RWPE1 (cell line): Measurements from ENCODE around the gene RAB4A.

Source experiments
- CTCF ChIA-PET: fragments of 350-600 bp; sonication (Branson Sonifier 250); formaldehyde crosslinking; extraction: SDS; loops from one replicate; lab custom pipeline; 2021; lab: Yijun Ruan, JAX
- POLR2A ChIA-PET: fragments of 400-600 bp; formaldehyde crosslinking; extraction: SDS; loops from one replicate; lab custom pipeline; 2020; ENCODE audit warnings: antibody characterized with exemption; ENCODE audit not compliant: low non-redundant PET; lab: Yijun Ruan, JAX
- DNase-seq: peaks from one replicate; pipeline ENCODE4 v3.0.0; 2012; ENCODE audit warnings: low spot score
- H3K27ac ChIP-seq: fragments of 450-650 bp; 2 replicates; pipeline ENCODE4 v1.5.1; 2017
- CTCF ChIP-seq: fragments of 450-650 bp; conservative IDR thresholded peaks from 2 replicates; pipeline ENCODE4 v1.5.1; 2017; ENCODE audit warnings: low read depth, mild to moderate bottlenecking

Gene RAB4A

GRCh38 chr1:229328598-229329362 is 57.9 kb downstream of the RAB4A start:
- no peak for TF ChIP-seq CTCF
- H3K27ac ChIP-seq = no peak overlapping the region
- DNase-seq = no peak
- ChIA-PET CTCF (no interaction called here), POLR2A (no interaction called here)

DNA sequence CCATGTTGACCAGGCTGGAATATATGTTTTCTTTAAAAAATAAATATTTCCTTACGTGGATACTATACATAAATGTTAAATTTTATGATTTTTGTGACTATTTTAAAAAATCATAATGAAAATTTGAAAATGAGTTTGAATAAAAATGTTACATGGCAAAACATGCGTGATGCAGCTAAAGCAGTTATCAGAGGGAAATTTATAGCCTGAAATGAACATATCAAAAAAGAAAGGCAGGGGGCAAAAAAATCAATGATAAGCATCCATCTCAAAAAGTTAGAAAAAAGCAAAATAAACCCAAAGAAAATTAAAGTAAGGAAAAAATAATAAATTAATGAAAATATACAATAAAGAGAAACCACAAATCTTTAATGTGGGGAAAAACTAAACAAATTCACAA is 63.4 kb downstream of the RAB4A start:
- no peak for DNase-seq
- no peak for TF ChIP-seq CTCF
- H3K27ac ChIP-seq = no peak overlapping the region
- ChIA-PET CTCF (no interaction called here), POLR2A (no interaction called here)

- DNase-seq = no peak
- POLR2A ChIA-PET = no interaction called here
- TF ChIP-seq CTCF = no peak
- CTCF ChIA-PET = interaction anchor here (0.6 kb wide), 2 partner anchors 10 to 76 kb away, joined by 3 read pairs; no protein-coding TSS in a partner anchor
- H3K27ac ChIP-seq = no peak overlapping the region
These were observed 63.8 kb downstream of the RAB4A start for GRCh38 chr1:229334716-229335115.

- CTCF ChIA-PET = no interaction called here
- no peak overlapping the region for H3K27ac ChIP-seq
- no peak for DNase-seq
- TF ChIP-seq CTCF = no peak
- POLR2A ChIA-PET = no interaction called here
These were observed 65.4 kb downstream of the RAB4A start for GRCh38 chr1:229336345-229336744.

GRCh38 chr1:229339086-229339485 is 68.2 kb downstream of the RAB4A start:
- POLR2A ChIA-PET = no interaction called here
- CTCF ChIA-PET = interaction anchor here (0.7 kb wide), 1 partner anchor 65 kb away, joined by 4 read pairs; no protein-coding TSS in a partner anchor
- no peak overlapping the region for H3K27ac ChIP-seq
- no peak for TF ChIP-seq CTCF
- no peak for DNase-seq

GRCh38 chr1:229339520-229339919 is 68.6 kb downstream of the RAB4A start:
- ChIA-PET CTCF (interaction anchor here (0.7 kb wide), 1 partner anchor 64 kb away, joined by 4 read pairs; no protein-coding TSS in a partner anchor), POLR2A (no interaction called here)
- no peak for TF ChIP-seq CTCF
- no peak overlapping the region for H3K27ac ChIP-seq
- DNase-seq = no peak
